Fibroblast of skin of back (primary cell): ENCODE data around the gene TRMT61B.

ENCODE experiments used
- DNase-seq: peaks from one replicate; pipeline ENCODE4 v3.0.0-alpha.2; 2013

TRMT61B gene

DNA sequence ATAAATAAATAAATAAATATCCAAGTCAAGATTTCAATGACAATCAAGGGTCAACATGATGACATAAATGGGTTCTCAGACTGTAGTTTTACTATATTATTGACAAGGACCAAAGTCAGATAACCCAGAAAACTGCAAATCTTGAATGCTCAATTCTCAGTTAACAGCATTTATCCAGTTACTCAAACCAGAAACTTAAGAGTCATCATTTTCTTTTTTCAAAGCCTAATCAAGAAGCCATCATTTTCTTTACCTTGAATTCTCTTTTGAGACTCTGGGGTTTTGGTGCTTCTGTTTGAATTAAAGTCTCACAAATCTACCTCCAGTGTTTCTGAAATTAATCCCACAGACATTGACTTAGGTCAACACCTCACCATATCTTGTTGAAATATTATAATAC is 14.1 kb downstream of the TRMT61B start:
- no peak for DNase-seq

DNA sequence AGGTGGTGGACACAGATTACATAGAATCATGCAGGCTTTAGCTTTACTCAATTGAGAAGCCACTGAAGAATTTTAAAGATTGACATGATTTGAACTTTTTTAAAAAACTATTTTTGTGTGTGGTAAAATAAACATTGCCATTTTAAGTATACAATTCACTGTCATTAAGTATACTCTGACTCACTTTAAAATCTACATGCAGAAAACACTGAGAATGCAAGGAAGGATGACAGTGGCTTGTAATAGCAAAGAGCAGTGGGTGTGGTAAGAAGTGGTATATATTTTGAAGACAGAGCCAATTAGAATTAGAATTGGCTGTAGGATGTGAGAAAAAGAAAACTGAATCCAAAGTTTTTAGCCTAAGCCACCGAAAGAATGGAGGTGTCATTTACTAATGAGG is 14.9 kb downstream of the TRMT61B start:
- peak; percentile 62 for DNase-seq

DNA sequence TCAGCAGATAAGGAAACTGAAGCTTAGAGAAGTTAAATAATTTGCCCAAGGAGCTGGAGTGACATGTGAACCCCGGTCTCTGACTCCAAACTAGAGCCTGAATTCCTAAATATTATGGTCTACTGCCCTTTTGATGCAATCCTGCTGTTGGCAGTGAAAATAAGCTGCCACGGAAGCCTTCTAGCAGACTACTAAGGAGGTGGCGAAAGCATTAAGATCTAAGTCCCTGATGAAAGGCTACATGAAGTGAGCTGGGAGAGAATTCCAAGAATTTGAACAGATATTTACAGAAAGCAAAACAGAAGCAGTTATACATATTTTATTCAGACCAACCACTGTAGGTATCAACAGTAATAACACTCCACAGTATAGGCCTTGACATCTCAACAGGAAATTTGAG is 28.1 kb downstream of the TRMT61B start:
- peak; percentile 5 for DNase-seq

DNA sequence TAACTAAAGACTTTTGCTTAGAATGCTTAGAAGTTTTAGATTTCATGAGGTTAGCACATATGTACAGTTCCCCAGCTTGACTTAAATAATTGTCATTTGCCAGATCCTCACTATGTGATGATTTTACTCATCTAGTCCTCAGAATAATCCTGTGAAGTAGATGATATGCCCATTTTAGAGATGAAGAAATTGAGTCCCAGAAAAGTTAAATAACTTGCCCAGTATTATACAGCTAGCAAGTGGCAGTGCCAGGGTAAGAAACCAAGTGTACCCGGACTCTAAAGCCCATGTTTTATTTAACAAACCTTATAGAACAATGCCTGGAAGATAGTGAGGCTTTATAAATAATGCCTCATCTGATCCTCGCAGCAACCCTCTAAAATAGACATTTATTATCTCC is 31.1 kb downstream of the TRMT61B start:
- no peak for DNase-seq

DNA sequence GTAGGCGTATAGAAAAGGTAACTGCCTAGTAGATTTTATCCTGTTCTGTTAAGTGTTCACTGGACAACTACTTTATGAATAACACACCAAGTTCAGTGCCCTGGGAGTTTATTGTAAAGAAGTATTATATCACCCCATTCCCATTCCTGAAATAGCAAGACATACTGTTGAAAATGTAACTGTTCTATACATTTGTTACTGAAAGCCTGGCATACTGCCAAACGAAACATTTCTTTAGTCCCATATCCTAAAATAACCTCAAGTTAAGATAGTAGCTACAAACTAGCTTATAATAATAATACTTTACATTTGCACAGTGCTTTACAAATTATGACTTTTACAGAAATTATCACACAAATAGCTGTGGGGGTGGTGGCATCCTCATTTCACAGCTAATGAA is 34.3 kb downstream of the TRMT61B start:
- peak; percentile 69 for DNase-seq

DNA sequence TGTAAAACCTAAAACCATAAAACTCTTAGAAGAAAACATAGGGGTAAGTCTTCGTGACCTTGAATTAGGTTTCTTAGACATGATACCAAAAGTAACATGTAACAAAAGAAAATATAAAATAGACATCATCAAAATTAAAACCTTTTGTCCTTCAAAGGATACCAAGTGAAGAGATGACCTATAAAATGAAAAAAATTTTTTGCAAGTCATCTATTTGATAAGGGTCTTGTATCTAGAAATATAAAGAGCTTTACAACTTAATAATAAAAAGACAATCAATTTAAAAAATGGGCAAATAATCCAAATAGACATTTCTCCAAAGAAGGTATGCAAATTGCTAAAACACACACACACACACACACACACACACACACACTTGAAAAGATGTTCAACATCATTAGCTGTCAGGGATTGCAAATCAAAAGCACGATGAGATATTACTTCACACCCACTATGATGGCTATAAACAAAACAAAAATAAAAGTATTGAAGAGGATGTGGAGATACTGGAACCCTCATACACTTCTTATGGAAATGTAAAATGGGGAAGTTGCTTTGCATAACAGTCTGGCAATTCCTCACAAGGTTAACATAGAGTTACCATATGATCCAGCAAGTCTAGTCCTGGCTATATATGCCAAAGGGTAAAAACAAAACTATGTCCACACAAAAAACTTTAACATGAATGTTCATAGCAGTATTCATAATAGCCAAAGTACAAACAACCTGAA is 36.2 kb downstream of the TRMT61B start:
- DNase-seq = no peak

DNA sequence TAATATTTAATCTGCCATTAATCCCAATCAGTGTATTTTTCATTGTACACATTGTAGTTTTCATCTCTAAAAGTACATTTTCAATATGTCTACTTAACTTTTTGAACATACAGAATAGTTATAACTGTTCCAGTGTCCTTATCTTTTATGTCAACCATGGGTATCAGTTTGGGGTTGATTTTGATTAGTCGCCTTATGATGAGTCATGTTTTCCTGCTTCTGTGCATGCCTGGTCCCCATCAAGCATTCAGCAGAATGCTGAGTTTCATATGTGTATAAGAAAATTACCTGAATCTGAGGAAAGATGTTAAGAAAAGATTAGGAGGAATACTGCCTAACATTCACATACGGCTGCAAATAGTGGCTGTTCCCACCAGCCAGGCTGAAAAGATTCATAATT is 41.7 kb downstream of the TRMT61B start:
- peak; percentile 29 for DNase-seq

DNA sequence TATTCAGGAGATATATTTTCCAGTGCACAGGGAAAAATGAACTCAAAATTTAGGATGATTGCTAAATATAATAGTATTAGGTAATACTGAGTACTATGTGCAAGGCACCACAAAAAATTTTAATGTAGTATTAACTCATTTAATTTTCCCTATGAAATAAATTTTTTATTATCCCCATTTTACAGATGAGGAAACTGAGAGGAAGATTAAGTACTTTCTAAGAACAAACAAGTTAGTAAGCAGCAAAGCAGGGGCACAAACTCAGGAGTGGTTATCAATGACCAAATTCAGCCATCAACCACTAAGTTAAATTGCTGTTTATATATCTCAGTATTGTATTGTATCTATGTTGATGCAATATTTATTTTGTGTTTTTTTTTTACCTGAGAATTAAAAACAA is 45.2 kb downstream of the TRMT61B start:
- DNase-seq = no peak

DNA sequence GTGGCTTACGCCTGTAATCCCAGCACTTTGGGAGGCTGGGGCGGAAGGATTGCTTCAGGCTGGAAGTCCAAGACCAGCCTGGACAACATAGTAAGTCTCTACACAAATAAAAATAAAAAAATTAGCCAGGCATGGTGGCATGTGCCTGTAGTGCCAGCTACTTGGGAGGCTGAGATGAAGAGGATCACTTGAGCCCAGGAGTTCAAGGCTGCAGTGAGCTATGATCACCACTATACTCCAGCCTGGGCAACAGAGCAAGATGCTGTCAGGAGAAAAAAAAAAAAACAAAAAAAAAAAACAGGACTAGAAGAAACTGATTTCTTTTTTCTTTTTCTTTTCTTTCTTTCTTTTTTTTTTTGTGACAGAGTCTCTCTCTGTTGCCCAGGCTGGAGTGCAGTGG is 45.9 kb downstream of the TRMT61B start:
- no peak for DNase-seq

DNA sequence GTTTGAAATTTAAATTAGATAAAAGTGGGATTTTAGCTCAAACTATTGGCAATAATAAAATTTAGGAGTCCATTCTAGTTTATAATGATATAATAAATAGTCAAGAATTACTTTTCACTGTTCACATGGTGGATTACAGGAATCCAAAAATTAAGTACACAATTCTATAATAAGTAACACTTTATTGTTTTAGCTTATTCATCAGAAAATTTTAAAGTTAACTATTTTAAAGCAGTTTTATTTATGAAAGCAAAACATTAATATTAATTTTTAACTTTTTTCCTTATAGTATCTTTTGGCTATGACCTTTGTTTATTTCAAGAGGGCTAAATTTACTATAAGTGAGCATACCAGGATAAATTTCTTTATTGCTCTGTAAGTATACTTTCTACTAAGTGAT is 48.1 kb downstream of the TRMT61B start:
- no peak for DNase-seq

DNA sequence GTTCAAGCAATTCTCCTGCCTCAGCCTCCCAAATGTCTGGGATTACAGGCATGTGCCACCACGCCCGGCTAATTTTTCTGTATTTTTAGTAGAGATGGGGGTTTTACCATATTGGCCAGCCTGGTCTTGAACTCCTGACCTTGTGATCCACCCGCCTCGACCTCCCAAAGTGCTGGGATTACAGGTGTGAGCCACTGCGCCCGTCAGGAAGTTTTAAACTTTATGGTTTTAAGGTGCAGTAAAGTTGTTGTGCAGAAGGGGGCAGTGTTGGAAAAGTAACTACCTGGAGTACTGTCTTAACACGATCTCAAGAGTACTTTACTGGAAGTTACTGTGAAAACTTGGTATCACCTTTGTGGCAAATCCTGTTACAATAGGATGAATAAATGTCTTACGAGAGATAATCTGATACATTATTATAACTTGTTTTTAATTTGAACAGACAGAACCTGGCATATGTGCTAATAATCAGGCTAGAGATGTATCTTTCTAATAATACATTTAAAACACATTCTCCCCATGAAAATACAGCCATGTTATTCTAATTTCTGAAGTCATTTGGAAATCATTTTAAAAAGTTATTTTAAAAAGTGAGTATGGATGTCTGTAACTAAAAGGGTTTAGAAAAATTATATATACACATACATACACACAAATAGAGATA is 48.7 kb downstream of the TRMT61B start:
- peak; percentile 52 for DNase-seq

DNA sequence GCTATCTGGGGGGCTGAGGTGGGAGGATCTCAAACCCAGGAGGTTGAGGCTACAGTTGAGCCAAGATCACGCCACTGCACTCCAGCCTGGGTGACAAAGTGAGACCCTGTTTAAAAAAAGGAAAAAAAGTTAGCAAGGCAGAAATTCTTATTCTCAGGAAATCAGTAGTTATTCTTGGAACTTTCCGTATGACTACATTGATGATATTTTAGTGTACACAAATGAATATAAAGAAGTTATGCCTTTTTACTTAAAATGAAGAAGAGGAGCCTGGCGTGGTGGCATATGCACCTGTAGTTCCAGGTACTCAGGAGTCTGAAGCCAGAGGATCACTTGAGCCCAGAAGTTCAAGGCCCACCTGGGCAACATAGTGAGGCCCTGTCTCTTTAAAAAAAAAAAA is 52.1 kb downstream of the TRMT61B start:
- DNase-seq = no peak

DNA sequence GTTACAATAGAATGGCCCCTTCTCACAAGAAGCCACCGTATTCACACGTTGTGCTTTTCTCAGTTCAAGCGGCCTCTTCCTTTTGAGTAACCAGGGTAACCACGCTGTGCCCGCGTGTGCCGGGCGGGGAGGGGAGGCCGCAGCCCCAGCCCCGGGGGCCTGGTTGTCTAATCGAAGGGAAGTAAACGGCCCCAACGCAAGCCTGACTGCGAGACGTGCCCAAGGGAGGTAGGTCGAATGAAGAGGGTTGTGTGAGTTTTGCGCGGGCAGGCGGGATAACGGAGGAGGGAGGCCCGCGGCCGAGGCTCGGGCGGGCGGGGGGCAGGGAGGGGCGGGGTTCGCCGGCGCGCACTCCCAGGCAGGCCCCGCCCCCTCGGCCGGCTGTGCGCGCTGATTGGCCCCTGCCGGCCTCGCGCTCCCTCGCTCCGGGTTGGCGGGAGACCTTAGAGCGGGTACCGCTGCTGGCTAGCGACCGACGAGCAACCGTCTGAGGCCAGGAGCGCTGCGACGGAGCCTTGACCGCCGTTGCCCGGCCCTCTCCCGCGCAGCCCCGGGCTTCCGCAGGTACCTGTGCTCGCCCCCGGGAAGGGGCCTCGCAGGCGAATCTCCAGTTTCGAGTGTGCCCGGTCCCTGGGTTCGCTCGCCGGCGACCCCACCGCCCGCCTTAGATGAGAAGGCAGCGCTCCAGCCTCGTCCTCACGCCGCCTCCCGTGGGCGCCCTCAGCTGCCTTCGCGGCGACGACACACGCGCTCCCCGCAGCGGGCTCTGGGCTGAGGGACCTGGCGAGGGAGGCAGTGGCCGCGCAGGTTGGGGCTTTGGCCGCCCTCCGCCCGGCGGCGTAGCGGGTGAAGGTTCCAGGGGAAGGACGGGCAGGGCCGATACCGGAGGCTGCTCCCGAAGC is 59.5 kb downstream of the TRMT61B start, which contains the start of gene SPDYA:
TSS of gene SPDYA (plus strand) at position 451 of the 902 bp plus-strand sequence. CDS start 5,181 bp downstream, outside the sequence.
- DNase-seq = peak; percentile 70

DNA sequence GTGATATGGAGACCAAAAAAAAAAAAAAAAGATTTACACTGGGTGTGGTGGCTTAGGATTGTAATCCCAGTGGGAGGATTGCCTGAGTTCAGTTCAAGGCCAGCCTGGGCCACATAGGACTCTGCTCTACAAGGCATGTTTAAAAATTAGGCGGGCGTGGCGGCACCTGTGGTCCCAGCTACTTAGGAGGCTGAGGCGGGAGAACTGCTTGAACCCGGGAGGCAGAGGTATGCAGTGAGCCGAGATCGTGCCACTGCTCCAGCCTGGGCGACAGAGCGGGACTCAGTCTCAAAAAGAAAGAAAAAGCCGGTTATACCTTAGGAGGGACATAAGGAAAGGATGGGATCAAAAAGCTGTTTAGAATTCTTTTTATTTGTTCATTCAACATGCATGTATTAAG is 60.2 kb downstream of the TRMT61B start:
- no peak for DNase-seq

DNA sequence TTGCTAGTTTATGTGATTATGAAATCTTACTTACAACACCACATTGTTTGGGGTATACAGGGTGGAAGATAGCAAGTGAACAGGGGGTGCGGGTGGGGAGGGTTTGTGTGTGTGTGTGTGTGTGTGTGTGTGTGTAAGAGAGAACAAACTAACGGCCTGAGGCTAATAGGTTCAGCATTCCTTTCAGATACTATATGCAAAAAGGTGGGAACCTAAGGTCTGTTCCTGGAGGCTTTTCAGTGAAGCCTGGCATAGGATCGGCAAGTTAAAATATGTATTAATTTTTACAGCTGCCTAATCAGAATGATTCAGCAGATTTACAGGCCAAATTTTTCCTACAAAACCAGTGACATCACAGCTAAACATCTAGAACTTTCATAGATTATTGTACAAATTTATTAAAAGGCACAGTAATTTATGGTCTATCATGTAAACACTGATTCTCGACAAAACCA is 67.1 kb downstream of the TRMT61B start:
- DNase-seq = peak; percentile 8

DNA sequence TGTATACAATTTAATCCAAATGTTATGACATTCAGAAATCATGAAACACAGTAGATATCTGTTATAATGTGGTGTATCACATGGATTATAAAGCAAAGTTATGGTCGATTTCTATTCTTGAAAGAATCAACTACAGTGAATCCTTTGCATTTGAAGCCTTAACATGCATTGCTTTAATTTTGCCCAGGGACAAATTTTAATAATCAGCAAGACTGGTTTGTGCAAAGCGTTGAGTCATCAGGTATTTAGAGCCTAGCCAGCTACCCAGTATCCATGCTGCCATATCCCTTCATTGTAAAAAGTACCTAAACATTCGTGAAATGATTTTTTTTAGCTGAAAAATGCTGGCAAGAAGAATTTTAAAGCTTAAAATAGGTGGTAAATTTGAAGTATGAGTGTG is 68.4 kb downstream of the TRMT61B start:
- peak; percentile 17 for DNase-seq
